ENCODE results near the gene TMEFF2. TPM values are rescaled to one million over a fixed set of nuclear protein-coding genes. Genes with fewer than 3 reads are reported as not detected.

The TMEFF2 gene
- total and polyA plus RNA-seq, 2 experiments from 2014 or later, result 0.13 TPM; not detected in 1

- no peaks in the 10 kb centered on the region for H3K27me3 ChIP-seq (replicated peaks; ENCODE audit: insufficient read depth)
- H4K20me1 ChIP-seq (ENCODE audit: insufficient read depth), result no peaks in the 10 kb centered on the region
- H3F3A ChIP-seq (ENCODE audit: insufficient read depth), result no peaks in the 10 kb centered on the region
- H3K4me1 ChIP-seq (ENCODE audit: insufficient read depth), result no peaks in the 10 kb centered on the region
- no peak overlapping the region for H3K4me3 ChIP-seq
- no peak overlapping the region for H3K4me2 ChIP-seq (ENCODE audit: unreplicated experiment)
- H3K27ac ChIP-seq, result no peak overlapping the region
- no peak overlapping the region for H2AFZ ChIP-seq
- DNase-seq, result no peak
- H3K9ac ChIP-seq, result no peak overlapping the region
- no peaks in the 10 kb centered on the region for H3K9me2 ChIP-seq (ENCODE audit: insufficient read depth)
- no peak for TF ChIP-seq EZH2phosphoT487 (IDR thresholded peaks at IDR 0.05; ENCODE audit: insufficient read depth, low read depth)
- in situ Hi-C loops (cut with MboI), result no loop called here
- 78 to 87% methylated on average over 3 of the region's 3 CpGs for WGBS, 2 experiments (ENCODE audit: low coverage in 1 of 2, low lambda C conversion rate in 2 of 2, missing lambda C conversion rate in 2 of 2)
- H3K79me2 ChIP-seq (ENCODE audit: insufficient read depth), result no peaks in the 10 kb centered on the region
- H3K36me3 ChIP-seq (ENCODE audit: low read depth), result no peaks in the 10 kb centered on the region
- no peaks in the 10 kb centered on the region for H3K9me3 ChIP-seq (ENCODE audit: low read depth)
Observed at GRCh38 chr2:192023006-192023405, 171.7 kb downstream of the TMEFF2 start.

GRCh38 chr2:192017844-192018243, 176.9 kb downstream of the TMEFF2 start:
- H3K9me2 ChIP-seq (ENCODE audit: insufficient read depth), result no peaks in the 10 kb centered on the region
- H3F3A ChIP-seq (ENCODE audit: insufficient read depth), result no peaks in the 10 kb centered on the region
- in situ Hi-C loops (cut with MboI), result no loop called here
- no peak for DNase-seq
- H4K20me1 ChIP-seq (ENCODE audit: insufficient read depth), result no peaks in the 10 kb centered on the region
- H3K79me2 ChIP-seq (ENCODE audit: insufficient read depth), result no peaks in the 10 kb centered on the region
- 0 out of 2 replicates have a peak, but pooled peaks cover 9% of the 10 kb centered on the region for H3K4me1 ChIP-seq (ENCODE audit: insufficient read depth)
- no peaks in the 10 kb centered on the region for H3K27me3 ChIP-seq (replicated peaks; ENCODE audit: insufficient read depth)
- H3K36me3 ChIP-seq (ENCODE audit: low read depth), result no peaks in the 10 kb centered on the region
- TF ChIP-seq EZH2 (IDR thresholded peaks at IDR 0.05; ENCODE audit: insufficient read depth, poor library complexity, severe bottlenecking) (no peak), EZH2phosphoT487 (IDR thresholded peaks at IDR 0.05; ENCODE audit: insufficient read depth, low read depth) (no peak)
- no peak overlapping the region for H2AFZ ChIP-seq
- H3K9ac ChIP-seq, result no peak overlapping the region
- H3K9me3 ChIP-seq (ENCODE audit: low read depth), result no peaks in the 10 kb centered on the region
- no peak overlapping the region for H3K4me2 ChIP-seq (ENCODE audit: unreplicated experiment)
- H3K27ac ChIP-seq, result no peak overlapping the region
- no peak overlapping the region for H3K4me3 ChIP-seq

GRCh38 chr2:192016265-192016664, 178.5 kb downstream of the TMEFF2 start:
- Histone ChIP-seq H3K27me3 (replicated peaks; ENCODE audit: insufficient read depth) (no peaks in the 10 kb centered on the region), H3K27ac (no peak overlapping the region), H3K36me3 (ENCODE audit: low read depth) (no peaks in the 10 kb centered on the region), H2AFZ (no peak overlapping the region), H3F3A (ENCODE audit: insufficient read depth) (no peaks in the 10 kb centered on the region), H3K4me3 (no peak overlapping the region), H3K4me2 (ENCODE audit: unreplicated experiment) (no peak overlapping the region), H3K9me2 (ENCODE audit: insufficient read depth) (no peaks in the 10 kb centered on the region), H3K4me1 (ENCODE audit: insufficient read depth) (0 out of 2 replicates have a peak, but pooled peaks cover 9% of the 10 kb centered on the region), H4K20me1 (ENCODE audit: insufficient read depth) (no peaks in the 10 kb centered on the region), H3K9me3 (ENCODE audit: low read depth) (no peaks in the 10 kb centered on the region), H3K9ac (no peak overlapping the region), H3K79me2 (ENCODE audit: insufficient read depth) (no peaks in the 10 kb centered on the region)
- DNase-seq, result peak; percentile 57
- in situ Hi-C loops (cut with MboI), result no loop called here
- no peak for TF ChIP-seq EZH2phosphoT487 (IDR thresholded peaks at IDR 0.05; ENCODE audit: insufficient read depth, low read depth)
- no peak for TF ChIP-seq EZH2 (IDR thresholded peaks at IDR 0.05; ENCODE audit: insufficient read depth, poor library complexity, severe bottlenecking)
- WGBS, 2 experiments (ENCODE audit: low coverage in 1 of 2, low lambda C conversion rate in 2 of 2, missing lambda C conversion rate in 2 of 2), result 48 to 53% methylated on average over 1 of the region's 1 CpG

- 0 out of 2 replicates have a peak, but pooled peaks cover 9% of the 10 kb centered on the region for H3K4me1 ChIP-seq (ENCODE audit: insufficient read depth)
- H3K36me3 ChIP-seq (ENCODE audit: low read depth), result no peaks in the 10 kb centered on the region
- no peak overlapping the region for H3K4me2 ChIP-seq (ENCODE audit: unreplicated experiment)
- H3K9me3 ChIP-seq (ENCODE audit: low read depth), result no peaks in the 10 kb centered on the region
- H3K4me3 ChIP-seq, result no peak overlapping the region
- H3K27me3 ChIP-seq (replicated peaks; ENCODE audit: insufficient read depth), result no peaks in the 10 kb centered on the region
- TF ChIP-seq EZH2 (IDR thresholded peaks at IDR 0.05; ENCODE audit: insufficient read depth, poor library complexity, severe bottlenecking), result no peak
- TF ChIP-seq EZH2phosphoT487 (IDR thresholded peaks at IDR 0.05; ENCODE audit: insufficient read depth, low read depth), result no peak
- no peak overlapping the region for H2AFZ ChIP-seq
- H3F3A ChIP-seq (ENCODE audit: insufficient read depth), result no peaks in the 10 kb centered on the region
- WGBS, 2 experiments (ENCODE audit: low coverage in 1 of 2, low lambda C conversion rate in 2 of 2, missing lambda C conversion rate in 2 of 2), result 97 to 98% methylated on average over 6 of the region's 6 CpGs
- no peak overlapping the region for H3K9ac ChIP-seq
- no peaks in the 10 kb centered on the region for H4K20me1 ChIP-seq (ENCODE audit: insufficient read depth)
- no peaks in the 10 kb centered on the region for H3K79me2 ChIP-seq (ENCODE audit: insufficient read depth)
- H3K9me2 ChIP-seq (ENCODE audit: insufficient read depth), result no peaks in the 10 kb centered on the region
- no peak for DNase-seq
- in situ Hi-C loops (cut with MboI), result no loop called here
- H3K27ac ChIP-seq, result no peak overlapping the region
Observed at GRCh38 chr2:192013211-192013610, 181.5 kb downstream of the TMEFF2 start.

GRCh38 chr2:192011196-192011595, 183.5 kb downstream of the TMEFF2 start:
- Histone ChIP-seq H3K4me1 (ENCODE audit: insufficient read depth) (0 out of 2 replicates have a peak, but pooled peaks cover 3% of the 10 kb centered on the region), H3F3A (ENCODE audit: insufficient read depth) (no peaks in the 10 kb centered on the region), H3K36me3 (ENCODE audit: low read depth) (no peaks in the 10 kb centered on the region), H3K9ac (no peak overlapping the region), H3K27me3 (replicated peaks; ENCODE audit: insufficient read depth) (no peaks in the 10 kb centered on the region), H3K4me2 (ENCODE audit: unreplicated experiment) (no peak overlapping the region), H3K4me3 (no peak overlapping the region), H3K27ac (no peak overlapping the region), H3K9me2 (ENCODE audit: insufficient read depth) (no peaks in the 10 kb centered on the region), H3K79me2 (ENCODE audit: insufficient read depth) (no peaks in the 10 kb centered on the region), H2AFZ (no peak overlapping the region), H3K9me3 (ENCODE audit: low read depth) (no peaks in the 10 kb centered on the region), H4K20me1 (ENCODE audit: insufficient read depth) (no peaks in the 10 kb centered on the region)
- DNase-seq, result no peak
- TF ChIP-seq EZH2phosphoT487 (IDR thresholded peaks at IDR 0.05; ENCODE audit: insufficient read depth, low read depth) (no peak), EZH2 (IDR thresholded peaks at IDR 0.05; ENCODE audit: insufficient read depth, poor library complexity, severe bottlenecking) (no peak)
- 95 to 100% methylated on average over 1 of the region's 1 CpG for WGBS, 2 experiments (ENCODE audit: low coverage in 1 of 2, low lambda C conversion rate in 2 of 2, missing lambda C conversion rate in 2 of 2)
- in situ Hi-C loops (cut with MboI), result no loop called here

Measured in GM23248 (cell line).